ENCODE data around the gene NUP210. TPM values are rescaled to one million over a fixed set of nuclear protein-coding genes. Genes with fewer than 3 reads are reported as not detected.

Gene NUP210
- total RNA-seq, 1 experiment from 2014 or later, result 64.0 TPM

- Histone ChIP-seq H3F3A (ENCODE audit: low read length, unreplicated experiment) (no peaks in the 10 kb centered on the region), H3K27me3 (ENCODE audit: low read length) (no peaks in the 10 kb centered on the region), H3K36me3 (ENCODE audit: low read depth, low read length) (no peaks in the 10 kb centered on the region), H4K20me1 (ENCODE audit: low read length) (no peaks in the 10 kb centered on the region), H3K4me3 (ENCODE audit: low read length) (no peak overlapping the region), H3K9me2 (replicated peaks; ENCODE audit: low read length) (no peaks in the 10 kb centered on the region), H3K27ac (ENCODE audit: low read length) (no peak overlapping the region), H2AFZ (ENCODE audit: low read length) (no peak overlapping the region), H3K9me3 (ENCODE audit: low read length) (no peaks in the 10 kb centered on the region), H3K4me1 (ENCODE audit: insufficient read depth, low read length) (no peaks in the 10 kb centered on the region), H3K9ac (ENCODE audit: low read length) (no peak overlapping the region), H3K4me2 (ENCODE audit: low read length) (no peak overlapping the region), H3K79me2 (ENCODE audit: low read length) (no peaks in the 10 kb centered on the region)
- DNase-seq, result no peak
- BruUV-seq (replicated peaks), result no TSS peak
- ATAC-seq, result no peak
- no peak for TF ChIP-seq EZH2 (IDR thresholded peaks at IDR 0.05; ENCODE audit: low read length, unreplicated experiment)
- TF ChIP-seq EZH2phosphoT487 (IDR thresholded peaks at IDR 0.05; ENCODE audit: borderline replicate concordance, low read length), result no peak
- TF ChIP-seq CTCF (conservative IDR thresholded peaks at IDR 0.05; ENCODE audit: low read depth, low read length), result no peak
- ChIA-PET CTCF (no interaction called here), POLR2A (ENCODE audit: unreplicated experiment) (no interaction called here)
- intact Hi-C loops (cut with micrococcal nuclease), result no loop called here
These were observed 45.2 kb upstream of the NUP210 start for GRCh38 chr3:13465236-13465873.

GRCh38 chr3:13463618-13464400 is 43.7 kb upstream of the NUP210 start:
- CTCF ChIA-PET, result no interaction called here
- Histone ChIP-seq H3K79me2 (ENCODE audit: low read length) (no peaks in the 10 kb centered on the region), H3K9ac (ENCODE audit: low read length) (no peak overlapping the region), H3K4me2 (ENCODE audit: low read length) (no peak overlapping the region), H4K20me1 (ENCODE audit: low read length) (no peaks in the 10 kb centered on the region), H3K36me3 (ENCODE audit: low read depth, low read length) (no peaks in the 10 kb centered on the region), H3K9me2 (replicated peaks; ENCODE audit: low read length) (no peaks in the 10 kb centered on the region), H3K9me3 (ENCODE audit: low read length) (no peaks in the 10 kb centered on the region), H3K4me1 (ENCODE audit: insufficient read depth, low read length) (no peaks in the 10 kb centered on the region), H3K27ac (ENCODE audit: low read length) (no peak overlapping the region), H3K4me3 (ENCODE audit: low read length) (no peak overlapping the region), H3F3A (ENCODE audit: low read length, unreplicated experiment) (no peaks in the 10 kb centered on the region), H3K27me3 (ENCODE audit: low read length) (no peaks in the 10 kb centered on the region), H2AFZ (ENCODE audit: low read length) (no peak overlapping the region)
- no TSS peak for BruUV-seq (replicated peaks)
- TF ChIP-seq CTCF (conservative IDR thresholded peaks at IDR 0.05; ENCODE audit: low read depth, low read length) (no peak), EZH2 (IDR thresholded peaks at IDR 0.05; ENCODE audit: low read length, unreplicated experiment) (no peak), EZH2phosphoT487 (IDR thresholded peaks at IDR 0.05; ENCODE audit: borderline replicate concordance, low read length) (no peak)
- intact Hi-C loops (cut with micrococcal nuclease), result loop anchor here (1.0 kb wide), 1 partner anchor 21 kb away; no protein-coding TSS in a partner anchor
- DNase-seq, result no peak
- POLR2A ChIA-PET (ENCODE audit: unreplicated experiment), result interaction anchor here (0.6 kb wide), 1 partner anchor 16 kb away, joined by 3 read pairs; the partner anchor contains the start of gene HDAC11
- ATAC-seq, result no peak

- no peaks in the 10 kb centered on the region for H3K4me1 ChIP-seq (ENCODE audit: insufficient read depth, low read length)
- no peaks in the 10 kb centered on the region for H4K20me1 ChIP-seq (ENCODE audit: low read length)
- no peaks in the 10 kb centered on the region for H3K9me2 ChIP-seq (replicated peaks; ENCODE audit: low read length)
- no peaks in the 10 kb centered on the region for H3K27me3 ChIP-seq (ENCODE audit: low read length)
- POLR2A ChIA-PET (ENCODE audit: unreplicated experiment), result interaction anchor here (0.6 kb wide), 1 partner anchor 17 kb away, joined by 3 read pairs; the partner anchor contains the start of gene HDAC11
- BruUV-seq (replicated peaks), result no TSS peak
- H3K79me2 ChIP-seq (ENCODE audit: low read length), result no peaks in the 10 kb centered on the region
- intact Hi-C loops (cut with micrococcal nuclease), result no loop called here
- H3K9me3 ChIP-seq (ENCODE audit: low read length), result no peaks in the 10 kb centered on the region
- no peak overlapping the region for H2AFZ ChIP-seq (ENCODE audit: low read length)
- H3K4me3 ChIP-seq (ENCODE audit: low read length), result no peak overlapping the region
- no peak for DNase-seq
- no peak overlapping the region for H3K9ac ChIP-seq (ENCODE audit: low read length)
- ATAC-seq, result no peak
- TF ChIP-seq EZH2phosphoT487 (IDR thresholded peaks at IDR 0.05; ENCODE audit: borderline replicate concordance, low read length), result no peak
- TF ChIP-seq EZH2 (IDR thresholded peaks at IDR 0.05; ENCODE audit: low read length, unreplicated experiment), result no peak
- CTCF ChIA-PET, result no interaction called here
- no peak overlapping the region for H3K27ac ChIP-seq (ENCODE audit: low read length)
- no peaks in the 10 kb centered on the region for H3F3A ChIP-seq (ENCODE audit: low read length, unreplicated experiment)
- no peak overlapping the region for H3K4me2 ChIP-seq (ENCODE audit: low read length)
- H3K36me3 ChIP-seq (ENCODE audit: low read depth, low read length), result no peaks in the 10 kb centered on the region
These were observed 42.7 kb upstream of the NUP210 start for GRCh38 chr3:13462822-13463221.
